PC-3 (cell line): Measurements from ENCODE around the gene ARL6IP4. TPM values are rescaled to one million over a fixed set of nuclear protein-coding genes. Genes with fewer than 3 reads are reported as not detected.

ENCODE experiments used
- ATAC-seq: fragments of 200-7000 bp; cut with Tn5 transposase; 2 replicates; pipeline ENCODE4 v1.9.1; 2020; ENCODE audit warnings: mild to moderate bottlenecking, moderate library complexity
- BruUV-seq: library from RNA; stranded (reverse); fragments of 400-500 nt; replicated peaks from 2 replicates; lab custom pipeline; 2021; lab: Mats Ljungman, UMichigan
- CTCF ChIA-PET: fragments of 300-600 bp; sonication (Branson Sonifier 250); formaldehyde crosslinking; loops from one replicate; lab custom pipeline; 2022; ENCODE audit warnings: antibody characterized with exemption; lab: Charles Lee
- POLR2A ChIA-PET: fragments of 300-600 bp; sonication (Branson Sonifier 250); formaldehyde crosslinking; loops from one replicate; lab custom pipeline; 2022; ENCODE audit warnings: antibody characterized with exemption; ENCODE audit not compliant: unreplicated experiment; lab: Charles Lee
- DNase-seq: peaks from one replicate; pipeline ENCODE4 v3.0.0-alpha.2; 2015
- H2AFZ ChIP-seq: fragments of 300-600 bp; sonication (generic); 2 replicates; pipeline ENCODE4 v1.6.0; 2016; ENCODE audit warnings: antibody characterized with exemption, low read length
- H3F3A ChIP-seq: fragments of 300-600 bp; sonication (generic); one replicate; pipeline ENCODE4 v1.6.0; 2017; ENCODE audit warnings: antibody characterized with exemption, low read length, control low read depth, mild to moderate bottlenecking; ENCODE audit not compliant: unreplicated experiment
- H3K27ac ChIP-seq: fragments of 300-600 bp; sonication (generic); 2 replicates; pipeline ENCODE4 v1.5.1; 2016; ENCODE audit warnings: mild to moderate bottlenecking, low read length
- H3K27me3 ChIP-seq: fragments of 300-600 bp; sonication (generic); 2 replicates; pipeline ENCODE4 v1.6.1; 2016; ENCODE audit warnings: low read length, mixed read lengths
- H3K36me3 ChIP-seq: fragments of 300-600 bp; sonication (generic); 2 replicates; pipeline ENCODE4 v1.6.1; 2016; ENCODE audit warnings: low read depth, mixed run types, low read length, mixed read lengths
- H3K4me1 ChIP-seq: fragments of 300-600 bp; sonication (generic); 2 replicates; pipeline ENCODE4 v1.5.1; 2016; ENCODE audit warnings: low read length; ENCODE audit not compliant: insufficient read depth
- H3K4me2 ChIP-seq: fragments of 300-600 bp; sonication (generic); 2 replicates; pipeline ENCODE4 v1.6.0; 2016; ENCODE audit warnings: low read length
- H3K4me3 ChIP-seq: fragments of 300-600 bp; sonication (generic); 2 replicates; pipeline ENCODE4 v1.5.1; 2016; ENCODE audit warnings: mild to moderate bottlenecking, low read length, mixed read lengths
- H3K79me2 ChIP-seq: fragments of 300-600 bp; sonication (generic); 2 replicates; pipeline ENCODE4 v1.6.1; 2017; ENCODE audit warnings: low read length, mixed read lengths
- H3K9ac ChIP-seq: fragments of 300-600 bp; sonication (generic); 2 replicates; pipeline ENCODE4 v1.6.0; 2016; ENCODE audit warnings: mild to moderate bottlenecking, low read length
- H3K9me2 ChIP-seq: fragments of 300-600 bp; sonication (generic); replicated peaks from 2 replicates; pipeline ENCODE4 v1.6.1; 2016; ENCODE audit warnings: mixed run types, low read length, mixed read lengths
- H3K9me3 ChIP-seq: fragments of 300-600 bp; sonication (generic); 2 replicates; pipeline ENCODE4 v1.6.1; 2016; ENCODE audit warnings: low read length, mixed read lengths
- H4K20me1 ChIP-seq: fragments of 300-600 bp; sonication (generic); 2 replicates; pipeline ENCODE4 v1.6.1; 2016; ENCODE audit warnings: low read length, mixed read lengths
- CTCF ChIP-seq: fragments of 300-600 bp; sonication (generic); conservative IDR thresholded peaks from 2 replicates; pipeline ENCODE4 v1.5.1; 2017; ENCODE audit warnings: antibody characterized with exemption, low read depth, mild to moderate bottlenecking, low read length
- EZH2 ChIP-seq: fragments of 300-600 bp; sonication (generic); IDR thresholded peaks from one replicate; pipeline ENCODE4 v1.6.1; 2017; ENCODE audit warnings: antibody characterized with exemption, mild to moderate bottlenecking, low read length; ENCODE audit not compliant: unreplicated experiment
- EZH2phosphoT487 ChIP-seq: fragments of 300-600 bp; sonication (generic); IDR thresholded peaks from 2 replicates; pipeline ENCODE4 v1.6.1; 2018; ENCODE audit warnings: mild to moderate bottlenecking, antibody characterized with exemption, low read length, borderline replicate concordance
- intact Hi-C: fragments of 100-400 bp; cut with micrococcal nuclease; formaldehyde crosslinking; loops from 2 replicates; pipeline ENCODE4 v1.9.0; 2023
- microRNA-seq: library from miRNA; unstranded; fragments of <30 nt; microRNA quantifications from one replicate; pipeline ENCODE4 v1.1.0, GENCODE V29; 2020; ENCODE audit not compliant: unreplicated experiment
- total RNA-seq: library from RNA; depleted of rRNA; stranded (reverse); fragments of >200 nt; gene quantifications from 2 replicates; pipeline ENCODE4 v1.2.3, GENCODE V29; 2014; rRNA removed

ARL6IP4 gene
- total RNA-seq, 1 experiment from 2014 or later: 363 TPM

DNA sequence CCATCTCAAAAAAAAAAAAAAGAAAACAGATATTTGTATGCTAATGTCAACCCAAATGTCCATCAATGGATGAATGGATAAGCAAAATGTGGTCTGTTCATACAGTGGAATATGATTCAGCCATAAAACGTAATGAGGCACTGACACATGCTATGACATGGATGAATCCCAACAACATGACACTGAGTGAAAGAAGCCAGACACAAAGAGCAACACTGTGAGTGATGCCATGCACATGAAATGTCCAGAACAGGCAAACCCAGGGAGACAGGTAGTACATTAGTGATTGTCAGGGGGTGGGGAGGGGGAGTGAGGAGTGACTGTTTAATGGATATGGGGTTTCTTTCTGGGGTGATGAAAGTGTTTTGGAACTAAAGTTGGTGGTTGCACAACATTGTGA lies 50.2 kb downstream of the ARL6IP4 start:
- Histone ChIP-seq H3K9ac (no peak overlapping the region), H4K20me1 (no peaks in the 10 kb centered on the region), H2AFZ (no peak overlapping the region), H3K4me2 (no peak overlapping the region), H3K4me1 (peaks cover 21% of the 10 kb centered on the region), H3F3A (no peaks in the 10 kb centered on the region), H3K4me3 (no peak overlapping the region), H3K9me3 (no peaks in the 10 kb centered on the region), H3K27me3 (no peaks in the 10 kb centered on the region), H3K27ac (no peak overlapping the region), H3K9me2 (no peaks in the 10 kb centered on the region), H3K36me3 (no peaks in the 10 kb centered on the region), H3K79me2 (no peaks in the 10 kb centered on the region)
- DNase-seq: no peak
- ChIA-PET POLR2A (no interaction called here), CTCF (no interaction called here)
- intact Hi-C loops: no loop called here
- no TSS peak for BruUV-seq
- ATAC-seq: no peak
- TF ChIP-seq CTCF: no peak
- TF ChIP-seq EZH2: no peak
- TF ChIP-seq EZH2phosphoT487: no peak

DNA sequence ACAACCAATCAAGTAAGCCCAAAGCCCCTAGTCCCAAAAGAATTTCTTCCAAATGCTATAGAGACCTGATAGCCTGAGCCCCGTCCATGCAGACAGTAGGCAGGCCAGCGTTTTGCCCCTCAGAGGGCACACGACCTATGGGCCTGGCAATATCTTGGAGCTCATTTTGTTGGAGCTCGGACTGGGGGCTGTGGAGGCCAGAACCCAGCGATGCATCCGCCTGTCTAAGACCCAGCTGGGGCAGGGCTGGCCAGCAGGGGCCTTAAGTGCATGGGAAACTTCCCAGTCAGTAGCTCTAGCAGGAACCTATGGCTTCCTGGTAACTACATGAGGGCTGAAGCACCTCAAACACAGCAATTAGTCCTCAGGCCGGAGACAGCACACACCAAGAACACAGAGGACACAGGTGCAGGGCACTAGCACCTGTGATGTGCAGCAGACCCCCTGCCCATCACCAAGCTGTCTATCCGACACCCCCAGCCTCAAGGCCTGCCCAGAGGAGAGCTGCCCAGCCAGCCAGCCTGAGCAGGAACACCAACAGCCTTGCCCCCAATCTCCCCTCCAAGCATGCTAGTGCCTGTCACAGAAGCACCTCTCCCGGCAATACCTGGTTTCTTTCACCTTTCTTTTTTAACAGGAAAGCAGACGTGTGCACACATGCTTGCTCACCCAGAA lies 50.8 kb downstream of the ARL6IP4 start:
- Histone ChIP-seq H3K79me2 (no peaks in the 10 kb centered on the region), H3K4me1 (peaks cover 21% of the 10 kb centered on the region), H3K9me2 (no peaks in the 10 kb centered on the region), H3K36me3 (no peaks in the 10 kb centered on the region), H2AFZ (no peak overlapping the region), H4K20me1 (no peaks in the 10 kb centered on the region), H3K27me3 (no peaks in the 10 kb centered on the region), H3K4me3 (no peak overlapping the region), H3F3A (no peaks in the 10 kb centered on the region), H3K4me2 (no peak overlapping the region), H3K9ac (no peak overlapping the region), H3K27ac (no peak overlapping the region), H3K9me3 (no peaks in the 10 kb centered on the region)
- intact Hi-C loops: no loop called here
- DNase-seq (no peak), ATAC-seq (no peak)
- POLR2A ChIA-PET: no interaction called here
- no peak for TF ChIP-seq EZH2phosphoT487
- TF ChIP-seq EZH2: no peak
- TF ChIP-seq CTCF: no peak
- CTCF ChIA-PET: no interaction called here
- no TSS peak for BruUV-seq

Small RNA genes lying within 50 kb of the gene (microRNA-seq; reads per million reads assigned to microRNA genes)
- gene MIR4304: not detected

Other genes starting within 250 kb of the ARL6IP4 start
- gene HCAR1, start 249.8 kb upstream of the ARL6IP4 start, total RNA-seq: 4.0 and 4.7 TPM in 2 replicates
- 83.3 and 91.9 TPM in 2 replicates for gene DENR, start 227.9 kb upstream of the ARL6IP4 start, total RNA-seq
- 0.47 and 0.58 TPM in 2 replicates for gene CCDC62, start 206.1 kb upstream of the ARL6IP4 start, total RNA-seq
- 46.1 and 83.6 TPM in 2 replicates for gene HIP1R, start 145.2 kb upstream of the ARL6IP4 start, total RNA-seq
- 74.3 and 80.8 TPM in 2 replicates for gene VPS37B, start 84.6 kb upstream of the ARL6IP4 start, total RNA-seq
- 18.4 and 20.9 TPM in 2 replicates for gene ABCB9, start 14.2 kb upstream of the ARL6IP4 start, total RNA-seq
- 33.3 and 35.6 TPM in 2 replicates for gene OGFOD2, start 5.4 kb upstream of the ARL6IP4 start, total RNA-seq
- 5.6 and 8.1 TPM in 2 replicates for gene PITPNM2, start 170.4 kb downstream of the ARL6IP4 start, total RNA-seq